Measurements from ENCODE around the gene SYNGAP1.

DNA sequence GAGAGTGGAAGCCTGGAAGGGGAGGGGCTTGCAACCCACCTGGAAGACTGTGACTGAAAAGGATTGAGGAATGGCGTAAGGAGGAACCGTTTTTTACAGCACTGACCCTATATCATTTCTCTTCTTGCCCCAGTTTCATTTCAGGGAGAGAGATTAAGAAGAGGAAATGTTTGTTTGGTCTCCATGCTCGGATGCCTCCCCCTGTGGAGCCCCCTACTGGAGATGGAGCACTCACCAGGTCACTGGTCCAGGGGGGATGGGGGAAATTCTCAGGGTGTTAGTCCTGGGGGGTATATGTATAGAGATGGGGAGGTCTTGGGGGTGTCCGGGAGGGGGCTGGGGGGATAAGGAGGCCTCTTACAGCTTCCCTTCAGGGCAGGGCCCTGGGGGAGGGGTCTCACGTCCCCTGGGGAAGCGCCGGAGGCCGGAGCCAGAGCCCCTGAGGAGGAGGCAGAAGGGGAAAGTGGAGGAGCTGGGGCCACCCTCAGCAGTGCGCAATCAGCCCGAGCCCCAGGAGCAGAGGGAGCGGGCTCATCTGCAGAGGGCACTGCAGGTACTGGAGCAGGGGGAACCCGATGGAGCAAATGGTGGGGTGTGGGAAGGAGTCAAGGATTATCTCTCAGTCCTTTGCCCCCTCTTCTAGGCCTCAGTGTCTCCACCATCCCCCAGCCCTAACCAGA lies 5.1 kb upstream of the SYNGAP1 start:
- no peak for TF ChIP-seq EZH2 (IDR thresholded peaks at IDR 0.05; ENCODE audit: insufficient read depth, poor library complexity, severe bottlenecking)
- TF ChIP-seq EZH2phosphoT487 (IDR thresholded peaks at IDR 0.05; ENCODE audit: insufficient read depth, low read depth): no peak

Measured in GM23248 (cell line).